Neutrophil (primary cell): ENCODE results near the gene DNAJA4.

ENCODE experiments used
- H3K27ac ChIP-seq: fragments of 200-600 bp; sonication (generic); 2 replicates; pipeline ENCODE4 v1.5.1; 2016; ENCODE audit warnings: mild to moderate bottlenecking, moderate library complexity
- H3K27me3 ChIP-seq: fragments of 200-600 bp; sonication (generic); 2 replicates; pipeline ENCODE4 v1.6.0; 2016; ENCODE audit warnings: mild to moderate bottlenecking
- H3K36me3 ChIP-seq: fragments of 200-600 bp; sonication (generic); 2 replicates; pipeline ENCODE4 v1.5.1; 2017
- H3K4me1 ChIP-seq, 2 experiments: fragments of 200-600 bp in 1 of 2; sonication (generic) in 1 of 2; 1 replicate in 1 of 2; 2 replicates in 1 of 2; pipeline versions ENCODE4 v1.5.1 to v1.6.1; 2013 to 2016; ENCODE audit warnings: low read depth in 1 of 2, low read length in 1 of 2, mild to moderate bottlenecking in 1 of 2, moderate library complexity in 1 of 2; ENCODE audit not compliant: control insufficient read depth in 1 of 2, insufficient read depth in 1 of 2
- H3K4me3 ChIP-seq, 2 experiments: fragments of 200-600 bp in 1 of 2; sonication (generic) in 1 of 2; 1 replicate in 1 of 2; 2 replicates in 1 of 2; pipeline ENCODE4 v1.5.1; 2013 to 2016; ENCODE audit warnings: low read depth in 1 of 2, low read length in 1 of 2, mild to moderate bottlenecking in 1 of 2, moderate library complexity in 1 of 2
- H3K9me3 ChIP-seq: fragments of 200-600 bp; sonication (generic); 2 replicates; pipeline ENCODE4 v1.5.1; 2016
- TF ChIP-seq, protein P1 (sequence below): fragments of 200-600 bp; sonication (generic); IDR thresholded peaks from 2 replicates; pipeline ENCODE4 v1.5.1; 2016; ENCODE audit warnings: antibody characterized with exemption

Gene DNAJA4

DNA sequence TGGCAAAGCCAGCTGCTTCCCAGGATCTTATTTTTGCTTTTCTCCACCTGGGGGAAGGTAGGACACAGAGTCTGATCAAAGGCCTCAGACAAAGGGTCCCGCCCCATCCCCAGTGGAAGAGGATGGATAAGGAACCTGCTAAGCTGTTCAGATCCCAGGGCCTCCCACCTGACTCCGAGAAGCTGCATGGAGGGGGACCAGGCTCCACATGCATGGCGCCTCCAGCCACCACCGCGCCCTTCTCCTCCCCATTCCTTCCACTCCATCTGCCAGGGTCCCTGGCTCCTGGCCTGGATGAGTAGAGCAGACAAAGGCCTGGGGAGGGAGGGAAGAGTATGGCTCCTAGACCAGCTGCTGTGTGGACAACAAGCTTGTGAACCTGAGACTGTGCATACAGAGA lies 55.8 kb downstream of the DNAJA4 start:
- H3K4me1 ChIP-seq, result no peaks in the 10 kb centered on the region
- H3K27me3 ChIP-seq, result no peaks in the 10 kb centered on the region
- no peaks in the 10 kb centered on the region for H3K9me3 ChIP-seq
- TF ChIP-seq, protein P1, sequence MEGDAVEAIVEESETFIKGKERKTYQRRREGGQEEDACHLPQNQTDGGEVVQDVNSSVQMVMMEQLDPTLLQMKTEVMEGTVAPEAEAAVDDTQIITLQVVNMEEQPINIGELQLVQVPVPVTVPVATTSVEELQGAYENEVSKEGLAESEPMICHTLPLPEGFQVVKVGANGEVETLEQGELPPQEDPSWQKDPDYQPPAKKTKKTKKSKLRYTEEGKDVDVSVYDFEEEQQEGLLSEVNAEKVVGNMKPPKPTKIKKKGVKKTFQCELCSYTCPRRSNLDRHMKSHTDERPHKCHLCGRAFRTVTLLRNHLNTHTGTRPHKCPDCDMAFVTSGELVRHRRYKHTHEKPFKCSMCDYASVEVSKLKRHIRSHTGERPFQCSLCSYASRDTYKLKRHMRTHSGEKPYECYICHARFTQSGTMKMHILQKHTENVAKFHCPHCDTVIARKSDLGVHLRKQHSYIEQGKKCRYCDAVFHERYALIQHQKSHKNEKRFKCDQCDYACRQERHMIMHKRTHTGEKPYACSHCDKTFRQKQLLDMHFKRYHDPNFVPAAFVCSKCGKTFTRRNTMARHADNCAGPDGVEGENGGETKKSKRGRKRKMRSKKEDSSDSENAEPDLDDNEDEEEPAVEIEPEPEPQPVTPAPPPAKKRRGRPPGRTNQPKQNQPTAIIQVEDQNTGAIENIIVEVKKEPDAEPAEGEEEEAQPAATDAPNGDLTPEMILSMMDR, result no peak
- no peak overlapping the region for H3K27ac ChIP-seq
- H3K4me3 ChIP-seq, result no peak overlapping the region
- no peaks in the 10 kb centered on the region for H3K36me3 ChIP-seq

DNA sequence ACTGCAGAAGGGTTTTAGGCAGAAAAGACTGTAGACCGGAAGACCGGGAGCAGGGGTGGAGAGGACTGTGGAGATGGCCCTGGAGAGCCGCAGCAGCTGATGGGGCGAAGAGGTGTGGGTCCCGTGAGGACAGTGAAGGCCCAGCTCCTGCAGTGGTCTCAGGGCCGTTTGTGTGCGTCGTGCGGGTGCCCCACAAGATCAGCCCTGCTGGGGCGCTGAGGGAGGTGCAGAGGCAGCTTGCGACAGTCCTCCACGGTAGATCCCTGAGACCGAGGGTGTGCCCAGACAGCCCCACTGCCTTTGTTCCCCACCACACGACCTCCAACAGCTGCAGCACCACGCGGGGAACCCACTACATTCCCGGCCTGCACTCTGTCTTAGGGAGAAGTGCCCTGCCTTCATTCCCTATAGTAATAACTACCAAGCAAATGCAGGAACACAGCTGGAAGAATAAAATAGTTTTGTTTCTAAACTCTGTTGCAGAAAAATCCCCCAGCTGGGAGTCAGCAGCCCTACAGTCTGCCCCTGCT lies 56.7 kb downstream of the DNAJA4 start:
- Histone ChIP-seq H3K27ac (no peak overlapping the region), H3K36me3 (no peaks in the 10 kb centered on the region), H3K4me3 (no peak overlapping the region), H3K4me1 (no peaks in the 10 kb centered on the region), H3K27me3 (no peaks in the 10 kb centered on the region), H3K9me3 (no peaks in the 10 kb centered on the region)
- TF ChIP-seq, protein P1, result no peak

DNA sequence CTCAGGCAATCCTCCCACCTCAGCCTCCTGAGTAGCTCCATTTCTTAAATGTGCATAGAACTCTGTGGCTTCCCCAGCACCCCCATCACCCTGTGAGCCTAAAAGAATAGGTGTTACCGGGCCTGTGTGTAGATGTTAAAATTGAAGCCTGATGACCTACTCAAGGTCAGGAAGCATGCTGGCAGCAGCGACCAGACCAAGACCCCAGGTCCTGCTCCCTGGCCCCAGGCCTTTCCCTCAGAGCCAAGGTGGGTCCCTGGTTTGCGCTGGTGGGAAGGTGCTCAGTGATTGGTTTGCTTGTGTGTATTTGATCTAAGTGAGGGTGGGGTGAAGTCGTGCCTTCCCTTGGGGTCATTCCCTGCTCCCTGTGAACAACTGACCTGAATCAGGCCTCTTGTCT lies 57.4 kb downstream of the DNAJA4 start:
- Histone ChIP-seq H3K36me3 (no peaks in the 10 kb centered on the region), H3K9me3 (no peaks in the 10 kb centered on the region), H3K4me1 (no peaks in the 10 kb centered on the region), H3K27me3 (no peaks in the 10 kb centered on the region), H3K4me3 (no peak overlapping the region), H3K27ac (no peak overlapping the region)
- TF ChIP-seq, protein P1, result no peak

DNA sequence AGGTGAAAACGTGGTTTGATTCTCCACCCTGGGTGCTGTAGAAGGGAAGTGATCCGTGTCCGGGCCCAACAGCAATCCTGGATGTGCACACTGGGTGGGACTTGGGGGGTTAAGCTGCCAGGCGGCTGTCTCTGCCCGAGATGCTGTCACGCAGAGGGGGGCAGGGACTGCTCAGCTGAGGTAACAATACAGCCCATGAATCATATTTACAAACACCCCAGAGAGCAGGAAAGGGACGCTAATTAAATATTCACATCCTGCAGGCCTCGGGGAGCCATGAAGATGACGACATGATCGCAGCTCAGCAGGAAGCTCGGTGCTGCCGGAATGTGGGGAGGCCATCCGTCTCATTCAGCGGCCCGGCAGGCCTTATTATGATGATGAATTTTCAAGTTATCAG lies 57.9 kb downstream of the DNAJA4 start:
- H3K9me3 ChIP-seq, result no peaks in the 10 kb centered on the region
- no peaks in the 10 kb centered on the region for H3K36me3 ChIP-seq
- no peak overlapping the region for H3K4me3 ChIP-seq
- H3K27me3 ChIP-seq, result no peaks in the 10 kb centered on the region
- no peak overlapping the region for H3K27ac ChIP-seq
- H3K4me1 ChIP-seq, result no peaks in the 10 kb centered on the region
- TF ChIP-seq, protein P1, result no peak

DNA sequence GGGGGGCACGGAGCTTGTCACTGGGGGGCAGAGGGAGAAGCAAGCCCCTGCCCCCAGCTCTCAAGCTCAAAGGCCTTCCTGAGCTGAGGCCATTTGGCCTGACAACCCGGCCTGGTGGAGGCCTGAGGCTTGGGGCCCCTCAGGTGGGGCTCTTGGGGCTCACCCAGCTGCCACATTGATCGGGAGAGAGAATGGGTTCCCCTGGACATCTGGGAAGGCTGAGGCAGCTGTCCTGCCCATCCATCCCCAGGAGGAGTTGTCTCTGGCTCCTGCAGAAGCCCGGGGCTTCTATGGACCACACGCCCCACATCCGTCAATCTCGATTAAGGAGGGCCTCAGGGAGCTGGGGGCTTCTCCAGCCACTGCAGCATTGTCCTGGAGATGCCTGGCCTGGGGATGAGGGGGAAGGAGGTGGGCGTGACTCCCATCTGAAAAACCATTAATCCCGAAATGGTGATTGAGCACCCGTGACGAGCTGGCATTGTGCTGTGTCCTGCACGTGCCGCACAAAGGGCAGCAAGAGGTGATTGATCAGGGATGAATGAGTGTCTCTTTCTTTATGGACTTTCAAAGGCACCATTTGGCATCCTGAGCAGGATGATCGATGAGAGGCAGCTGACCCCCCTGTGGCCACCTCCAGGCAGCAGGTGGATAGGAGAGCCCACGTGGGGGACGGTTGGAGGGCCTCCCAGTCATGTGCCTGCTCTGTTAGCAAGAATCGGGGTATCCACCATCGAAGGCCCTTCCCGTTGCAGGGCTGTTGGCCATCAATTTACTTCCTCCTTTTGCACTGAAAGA lies 58.6 kb downstream of the DNAJA4 start:
- Histone ChIP-seq H3K36me3 (no peaks in the 10 kb centered on the region), H3K9me3 (no peaks in the 10 kb centered on the region), H3K27me3 (no peaks in the 10 kb centered on the region), H3K4me3 (no peak overlapping the region), H3K4me1 (no peaks in the 10 kb centered on the region), H3K27ac (no peak overlapping the region)
- TF ChIP-seq, protein P1, result no peak
